Measurements from ENCODE around the gene ZSWIM3.

ZSWIM3 gene

GRCh38 chr20:45924391-45925261 is 67.2 kb downstream of the ZSWIM3 start:
- no CpG with 5 or more reads among the region's 21 CpGs for WGBS, 2 donors (ENCODE audit: extremely low coverage in 2 of 2, insufficient read length in 2 of 2, insufficient replicate concordance in 1 of 2)
- Histone ChIP-seq H3K18ac (ENCODE audit: low read length) (peak overlapping the region; percentile 44), H3K4me2 (ENCODE audit: insufficient read depth, low read length, poor library complexity, severe bottlenecking) (no peak overlapping the region), H3K4me1 (ENCODE audit: control insufficient read depth in 2 of 2, insufficient read depth in 1 of 2, low read depth in 1 of 2, low read length in 2 of 2) (peaks cover 5 to 9% of the 10 kb centered on the region in 2 donors), H3K36me3 (replicated peaks in 1 of 2; ENCODE audit: control insufficient read depth in 2 of 2, insufficient read depth in 2 of 2, low read length in 2 of 2) (no peaks in the 10 kb centered on the region), H2BK15ac (ENCODE audit: low read length) (no peak overlapping the region), H2AK5ac (ENCODE audit: low read depth, low read length) (no peak overlapping the region), H2BK12ac (ENCODE audit: low read length) (no peak overlapping the region), H2BK120ac (ENCODE audit: low read depth, low read length) (no peak overlapping the region), H4K8ac (ENCODE audit: low read depth, low read length) (no peak overlapping the region), H3K4ac (ENCODE audit: low read length) (no peak overlapping the region), H3K27me3 (ENCODE audit: control insufficient read depth in 3 of 3, insufficient read depth in 3 of 3, low read depth in 1 of 3, low read length in 3 of 3) (peaks cover 0 to 3% (median 0%) of the 10 kb centered on the region in 3 experiments), H3K27ac (replicated peaks; ENCODE audit: low read length) (no peak overlapping the region), H3K79me1 (ENCODE audit: low read depth, low read length) (no peaks in the 10 kb centered on the region), H2AFZ (ENCODE audit: low read length) (peak overlapping the region; percentile 63), H3K14ac (ENCODE audit: low read length) (no peak overlapping the region), H3K23ac (ENCODE audit: low read depth, low read length, poor library complexity) (no peak overlapping the region), H3K4me3 (ENCODE audit: low read length in 2 of 2) (no peak overlapping the region), H3K9me3 (replicated peaks in 1 of 2; ENCODE audit: control insufficient read depth in 2 of 2, insufficient read depth in 1 of 2, low read depth in 1 of 2, low read length in 2 of 2) (no peaks in the 10 kb centered on the region), H3K9ac (ENCODE audit: low read depth, low read length, poor library complexity) (no peak overlapping the region), H2BK5ac (ENCODE audit: low read length) (no peak overlapping the region), H4K91ac (ENCODE audit: low read depth, low read length, poor library complexity) (no peak overlapping the region)
- no peak for DNase-seq (ENCODE audit: low spot score)

- peaks cover 2 to 9% of the 10 kb centered on the region in 2 donors for H3K4me1 ChIP-seq (ENCODE audit: control insufficient read depth in 2 of 2, insufficient read depth in 1 of 2, low read depth in 1 of 2, low read length in 2 of 2)
- H2AK5ac ChIP-seq (ENCODE audit: low read depth, low read length) = no peak overlapping the region
- H3K14ac ChIP-seq (ENCODE audit: low read length) = no peak overlapping the region
- no peak overlapping the region for H3K4me2 ChIP-seq (ENCODE audit: insufficient read depth, low read length, poor library complexity, severe bottlenecking)
- no peak overlapping the region for H3K9ac ChIP-seq (ENCODE audit: low read depth, low read length, poor library complexity)
- no peak overlapping the region for H4K91ac ChIP-seq (ENCODE audit: low read depth, low read length, poor library complexity)
- no peak for DNase-seq (ENCODE audit: low spot score)
- H3K27me3 ChIP-seq (ENCODE audit: control insufficient read depth in 3 of 3, insufficient read depth in 3 of 3, low read depth in 1 of 3, low read length in 3 of 3) = peaks cover 0 to under 1% (median 0%) of the 10 kb centered on the region in 3 experiments
- no peak overlapping the region for H2BK15ac ChIP-seq (ENCODE audit: low read length)
- peak overlapping the region; percentile 47 for H3K27ac ChIP-seq (replicated peaks; ENCODE audit: low read length)
- no CpG with 5 or more reads among the region's 9 CpGs for WGBS, 2 donors (ENCODE audit: extremely low coverage in 2 of 2, insufficient read length in 2 of 2, insufficient replicate concordance in 1 of 2)
- H2BK12ac ChIP-seq (ENCODE audit: low read length) = no peak overlapping the region
- H2BK120ac ChIP-seq (ENCODE audit: low read depth, low read length) = no peak overlapping the region
- no peak overlapping the region for H2BK5ac ChIP-seq (ENCODE audit: low read length)
- no peaks in the 10 kb centered on the region for H3K36me3 ChIP-seq (replicated peaks in 1 of 2; ENCODE audit: control insufficient read depth in 2 of 2, insufficient read depth in 2 of 2, low read length in 2 of 2)
- no peak overlapping the region for H3K4me3 ChIP-seq (ENCODE audit: low read length in 2 of 2)
- no peaks in the 10 kb centered on the region for H3K9me3 ChIP-seq (replicated peaks in 1 of 2; ENCODE audit: control insufficient read depth in 2 of 2, insufficient read depth in 1 of 2, low read depth in 1 of 2, low read length in 2 of 2)
- H3K79me1 ChIP-seq (ENCODE audit: low read depth, low read length) = no peaks in the 10 kb centered on the region
- H3K23ac ChIP-seq (ENCODE audit: low read depth, low read length, poor library complexity) = peak overlapping the region; percentile 76
- H3K4ac ChIP-seq (ENCODE audit: low read length) = no peak overlapping the region
- H2AFZ ChIP-seq (ENCODE audit: low read length) = peak overlapping the region; percentile 25
- peak overlapping the region; percentile 59 for H3K18ac ChIP-seq (ENCODE audit: low read length)
- H4K8ac ChIP-seq (ENCODE audit: low read depth, low read length) = no peak overlapping the region
These were observed 68.5 kb downstream of the ZSWIM3 start for GRCh38 chr20:45925821-45926506.

- Histone ChIP-seq H3K23ac (ENCODE audit: low read depth, low read length, poor library complexity) (no peak overlapping the region), H2AK5ac (ENCODE audit: low read depth, low read length) (no peak overlapping the region), H2BK12ac (ENCODE audit: low read length) (no peak overlapping the region), H3K14ac (ENCODE audit: low read length) (no peak overlapping the region), H3K4me2 (ENCODE audit: insufficient read depth, low read length, poor library complexity, severe bottlenecking) (no peak overlapping the region), H3K9me3 (replicated peaks in 1 of 2; ENCODE audit: control insufficient read depth in 2 of 2, insufficient read depth in 1 of 2, low read depth in 1 of 2, low read length in 2 of 2) (no peaks in the 10 kb centered on the region), H3K79me1 (ENCODE audit: low read depth, low read length) (no peaks in the 10 kb centered on the region), H3K27me3 (ENCODE audit: control insufficient read depth in 3 of 3, insufficient read depth in 3 of 3, low read depth in 1 of 3, low read length in 3 of 3) (no peaks in the 10 kb centered on the region), H3K18ac (ENCODE audit: low read length) (no peak overlapping the region), H3K27ac (replicated peaks; ENCODE audit: low read length) (no peak overlapping the region), H2BK120ac (ENCODE audit: low read depth, low read length) (no peak overlapping the region), H2BK15ac (ENCODE audit: low read length) (no peak overlapping the region), H3K4me1 (ENCODE audit: control insufficient read depth in 2 of 2, insufficient read depth in 1 of 2, low read depth in 1 of 2, low read length in 2 of 2) (peaks cover 2 to 9% of the 10 kb centered on the region in 2 donors), H2BK5ac (ENCODE audit: low read length) (no peak overlapping the region), H2AFZ (ENCODE audit: low read length) (no peak overlapping the region), H3K4me3 (ENCODE audit: low read length in 2 of 2) (no peak overlapping the region), H3K9ac (ENCODE audit: low read depth, low read length, poor library complexity) (no peak overlapping the region), H4K91ac (ENCODE audit: low read depth, low read length, poor library complexity) (no peak overlapping the region), H4K8ac (ENCODE audit: low read depth, low read length) (no peak overlapping the region), H3K4ac (ENCODE audit: low read length) (no peak overlapping the region), H3K36me3 (replicated peaks in 1 of 2; ENCODE audit: control insufficient read depth in 2 of 2, insufficient read depth in 2 of 2, low read length in 2 of 2) (no peaks in the 10 kb centered on the region)
- DNase-seq (ENCODE audit: low spot score) = no peak
- no CpG with 5 or more reads among the region's 2 CpGs for WGBS, 2 donors (ENCODE audit: extremely low coverage in 2 of 2, insufficient read length in 2 of 2, insufficient replicate concordance in 1 of 2)
These were observed 69.3 kb downstream of the ZSWIM3 start for GRCh38 chr20:45926731-45927070.

Data from neuronal stem cell (in vitro differentiated cells).